Brain microvascular endothelial cell (primary cell): ENCODE data around the gene HMGCLL1.

ENCODE experiments used
- DNase-seq: peaks from one replicate; pipeline ENCODE4 v3.0.0-alpha.2; 2020
- H3K27ac ChIP-seq: fragments of 250-450 bp; sonication (Bioruptor Pico); 2 replicates; pipeline ENCODE4 v1.5.1; 2020; ENCODE audit warnings: mild to moderate bottlenecking, moderate library complexity
- H3K27me3 ChIP-seq: fragments of 250-450 bp; sonication (Bioruptor Pico); replicated peaks from 2 replicates; pipeline ENCODE4 v1.5.1; 2020; ENCODE audit warnings: mild to moderate bottlenecking
- H3K36me3 ChIP-seq: fragments of 250-450 bp; sonication (Bioruptor Pico); replicated peaks from 2 replicates; pipeline ENCODE4 v1.5.1; 2020; ENCODE audit warnings: mild to moderate bottlenecking
- H3K4me3 ChIP-seq: 2 replicates; pipeline ENCODE4 v1.5.1; 2011; ENCODE audit warnings: low read depth, mild to moderate bottlenecking, control low read depth, low read length, moderate library complexity
- in situ Hi-C: cut with HindIII; loops from 2 replicates; pipeline ENCODE4 v1.10.0; 2017; ENCODE audit warnings: low sequenced_read_pairs, low pct_ligation_motif_present
- TF ChIP-seq, protein P1 (sequence below): IDR thresholded peaks from 2 replicates; pipeline ENCODE4 v1.5.1; 2011; ENCODE audit warnings: low read depth, mild to moderate bottlenecking, moderate library complexity, low read length, control low read depth, inconsistent platforms; ENCODE audit errors: missing control alignments

The HMGCLL1 gene

GRCh38 chr6:55410674-55411073 is 168.3 kb downstream of the HMGCLL1 start:
- no peaks in the 10 kb centered on the region for H3K36me3 ChIP-seq
- in situ Hi-C loops, result no loop called here
- no peak for DNase-seq
- TF ChIP-seq, protein P1, sequence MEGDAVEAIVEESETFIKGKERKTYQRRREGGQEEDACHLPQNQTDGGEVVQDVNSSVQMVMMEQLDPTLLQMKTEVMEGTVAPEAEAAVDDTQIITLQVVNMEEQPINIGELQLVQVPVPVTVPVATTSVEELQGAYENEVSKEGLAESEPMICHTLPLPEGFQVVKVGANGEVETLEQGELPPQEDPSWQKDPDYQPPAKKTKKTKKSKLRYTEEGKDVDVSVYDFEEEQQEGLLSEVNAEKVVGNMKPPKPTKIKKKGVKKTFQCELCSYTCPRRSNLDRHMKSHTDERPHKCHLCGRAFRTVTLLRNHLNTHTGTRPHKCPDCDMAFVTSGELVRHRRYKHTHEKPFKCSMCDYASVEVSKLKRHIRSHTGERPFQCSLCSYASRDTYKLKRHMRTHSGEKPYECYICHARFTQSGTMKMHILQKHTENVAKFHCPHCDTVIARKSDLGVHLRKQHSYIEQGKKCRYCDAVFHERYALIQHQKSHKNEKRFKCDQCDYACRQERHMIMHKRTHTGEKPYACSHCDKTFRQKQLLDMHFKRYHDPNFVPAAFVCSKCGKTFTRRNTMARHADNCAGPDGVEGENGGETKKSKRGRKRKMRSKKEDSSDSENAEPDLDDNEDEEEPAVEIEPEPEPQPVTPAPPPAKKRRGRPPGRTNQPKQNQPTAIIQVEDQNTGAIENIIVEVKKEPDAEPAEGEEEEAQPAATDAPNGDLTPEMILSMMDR, result no peak
- no peak overlapping the region for H3K4me3 ChIP-seq
- no peak overlapping the region for H3K27ac ChIP-seq
- H3K27me3 ChIP-seq, result no peaks in the 10 kb centered on the region

GRCh38 chr6:55405474-55406235 is 173.3 kb downstream of the HMGCLL1 start:
- Histone ChIP-seq H3K4me3 (no peak overlapping the region), H3K27ac (no peak overlapping the region), H3K36me3 (no peaks in the 10 kb centered on the region), H3K27me3 (no peaks in the 10 kb centered on the region)
- in situ Hi-C loops, result no loop called here
- TF ChIP-seq, protein P1, result no peak
- no peak for DNase-seq

- TF ChIP-seq, protein P1, result no peak
- in situ Hi-C loops, result no loop called here
- Histone ChIP-seq H3K4me3 (no peak overlapping the region), H3K27ac (no peak overlapping the region), H3K36me3 (no peaks in the 10 kb centered on the region), H3K27me3 (no peaks in the 10 kb centered on the region)
- DNase-seq, result no peak
These were observed 179.6 kb downstream of the HMGCLL1 start for GRCh38 chr6:55399351-55399750.

DNA sequence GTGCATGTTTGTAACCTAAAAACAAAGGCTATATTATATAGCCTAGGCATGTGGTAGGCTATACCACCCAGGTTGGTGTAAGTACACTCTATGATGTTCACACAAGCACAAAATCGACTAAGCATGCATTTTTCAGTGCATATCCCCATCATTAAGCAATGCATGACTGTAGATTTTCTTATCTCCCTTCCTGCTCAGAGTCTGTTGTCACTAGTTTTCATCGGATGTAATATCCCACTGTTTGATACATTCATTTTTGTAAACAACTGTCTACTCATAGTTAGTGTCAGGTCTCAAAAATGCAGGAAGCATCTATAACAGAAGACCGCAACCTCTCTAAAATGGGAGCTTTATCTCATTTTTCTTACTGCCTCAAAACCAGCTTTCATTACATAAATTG is 181.0 kb downstream of the HMGCLL1 start:
- in situ Hi-C loops, result no loop called here
- Histone ChIP-seq H3K27me3 (no peaks in the 10 kb centered on the region), H3K27ac (no peak overlapping the region), H3K4me3 (no peak overlapping the region), H3K36me3 (no peaks in the 10 kb centered on the region)
- DNase-seq, result no peak
- TF ChIP-seq, protein P1, result no peak

GRCh38 chr6:55395871-55396270 is 183.1 kb downstream of the HMGCLL1 start:
- Histone ChIP-seq H3K36me3 (no peaks in the 10 kb centered on the region), H3K27ac (no peak overlapping the region), H3K4me3 (no peak overlapping the region), H3K27me3 (no peaks in the 10 kb centered on the region)
- no peak for DNase-seq
- TF ChIP-seq, protein P1, result no peak
- in situ Hi-C loops, result no loop called here

- DNase-seq, result peak; percentile 5
- Histone ChIP-seq H3K36me3 (no peaks in the 10 kb centered on the region), H3K4me3 (no peak overlapping the region), H3K27me3 (no peaks in the 10 kb centered on the region), H3K27ac (no peak overlapping the region)
- TF ChIP-seq, protein P1, result no peak
- in situ Hi-C loops, result no loop called here
These were observed 190.8 kb downstream of the HMGCLL1 start for GRCh38 chr6:55388211-55388610.
